Mucosa of rectum (tissue), 2 donors: ENCODE data around the gene VILL.
"Not testable (repeated sequence)": the region's sequence is repeated elsewhere in the genome, so short reads cannot be mapped to it uniquely, and the experiment has no call there.

Experiments used
- H3K27ac ChIP-seq, 2 donors: one replicate each; pipeline ENCODE4 v1.7.0; 2013; ENCODE audit warnings: inconsistent platforms in 2 of 2, low read depth in 2 of 2, low read length in 2 of 2
- H3K27me3 ChIP-seq, 2 donors: one replicate each; pipeline ENCODE4 v1.7.0; 2013; ENCODE audit warnings: low read length in 2 of 2; ENCODE audit not compliant: control insufficient read depth in 2 of 2, insufficient read depth in 2 of 2
- H3K36me3 ChIP-seq, 2 donors: one replicate each; pipeline ENCODE4 v1.7.0; 2013; ENCODE audit warnings: low read length in 2 of 2; ENCODE audit not compliant: control insufficient read depth in 2 of 2, insufficient read depth in 2 of 2
- H3K4me1 ChIP-seq, 2 donors: one replicate each; pipeline ENCODE4 v1.7.0; 2013; ENCODE audit warnings: low read length in 2 of 2, mild to moderate bottlenecking in 1 of 2; ENCODE audit not compliant: control insufficient read depth in 2 of 2, insufficient read depth in 2 of 2
- H3K4me3 ChIP-seq, 2 donors: one replicate each; pipeline ENCODE4 v1.7.0; 2013; ENCODE audit warnings: low read length in 2 of 2
- H3K9ac ChIP-seq, 2 donors: one replicate each; pipeline ENCODE4 v1.7.0; 2013; ENCODE audit warnings: low read length in 2 of 2, low read depth in 1 of 2, mild to moderate bottlenecking in 1 of 2
- H3K9me3 ChIP-seq, 2 donors: one replicate each; pipeline ENCODE4 v1.7.0; 2013; ENCODE audit warnings: low read length in 2 of 2; ENCODE audit not compliant: control insufficient read depth in 2 of 2
- donor health status: healthy.
- donor health status: Normal muscosa, but diverticular disease.

The VILL gene

DNA sequence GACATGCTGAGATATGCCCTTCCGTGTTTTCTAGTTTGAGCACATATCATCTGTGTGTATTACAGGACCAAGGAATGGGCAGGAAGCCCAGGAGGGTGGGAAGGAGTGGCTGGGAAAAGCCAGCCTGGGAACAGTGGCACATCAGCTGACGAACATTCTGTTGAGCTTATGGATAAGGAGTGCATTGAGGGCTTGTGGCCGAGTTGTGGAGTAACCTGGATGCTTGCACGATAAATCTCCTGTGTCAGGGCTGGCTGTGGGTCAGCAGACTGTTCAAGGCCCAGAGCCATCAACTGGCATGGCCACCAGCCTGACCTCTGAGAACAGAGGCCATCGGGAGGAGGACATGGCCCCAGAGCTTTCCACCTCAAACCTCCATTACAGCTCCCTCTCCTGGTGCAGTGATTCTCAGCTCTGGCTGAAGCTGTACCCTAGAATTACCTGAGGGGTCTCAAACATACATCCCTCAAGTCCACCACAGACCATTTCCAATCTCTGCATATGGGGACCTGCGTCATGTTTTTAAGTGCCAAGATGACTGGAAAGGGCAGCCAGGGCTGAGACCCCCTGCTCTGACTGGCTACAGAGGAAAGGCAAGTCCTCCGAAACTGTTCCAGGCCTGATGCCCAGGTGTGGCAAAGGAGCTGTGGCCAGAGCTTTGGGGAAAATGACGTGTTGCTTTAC lies 4.8 kb upstream of the VILL start:
- peak overlapping the region; percentile 41 to 68 for H3K9ac ChIP-seq
- peaks cover 39 to 52% of the 10 kb centered on the region in 2 donors for H3K4me1 ChIP-seq
- no peaks in the 10 kb centered on the region for H3K27me3 ChIP-seq
- no peaks in the 10 kb centered on the region for H3K9me3 ChIP-seq
- H3K4me3 ChIP-seq = peak overlapping the region; percentile 52 to 59
- H3K36me3 ChIP-seq = peaks cover 5% of the 10 kb centered on the region in 2 donors
- H3K27ac ChIP-seq = peak overlapping the region; percentile 96 to 98

DNA sequence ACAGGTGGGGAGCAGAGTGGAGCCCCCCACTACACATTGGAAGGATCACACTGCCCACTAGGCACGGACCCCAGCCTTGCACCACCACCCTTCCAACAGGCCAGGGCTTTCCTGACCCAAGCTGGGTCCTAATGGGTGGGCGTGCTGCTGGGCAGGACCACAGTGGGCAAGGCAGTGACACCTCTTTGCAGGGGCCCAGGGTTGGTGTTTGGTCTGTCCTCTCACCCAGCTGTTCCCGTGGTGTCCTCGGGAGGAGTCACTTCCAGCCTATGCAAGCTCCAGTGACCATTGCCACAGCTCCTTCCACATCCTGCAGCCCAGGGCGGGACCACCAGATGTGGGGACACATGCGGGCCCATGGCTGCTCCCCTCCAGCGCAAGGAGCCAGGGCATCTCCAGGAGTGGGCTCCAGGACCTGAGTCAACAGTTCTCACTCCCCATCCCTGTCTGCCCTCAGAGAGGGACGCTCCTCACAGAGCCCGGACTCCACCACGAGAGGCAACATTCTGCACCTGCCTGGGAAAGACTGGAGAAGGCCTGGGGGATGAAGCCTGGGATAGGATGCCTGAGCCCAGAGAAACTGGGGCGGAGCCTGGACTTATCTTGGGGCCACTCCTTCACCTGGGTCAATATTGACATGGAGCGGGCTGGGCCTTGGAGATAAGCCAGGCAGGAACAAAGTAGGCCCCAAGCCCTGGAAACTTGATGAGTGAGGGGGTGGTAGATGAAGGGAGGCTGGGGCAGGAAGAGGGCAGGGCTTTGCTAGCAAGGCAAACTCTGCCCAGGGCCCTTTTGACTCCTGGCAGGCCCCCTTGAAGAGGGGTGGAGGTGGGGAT lies 3.9 kb upstream of the VILL start:
- H3K27me3 ChIP-seq = no peaks in the 10 kb centered on the region
- H3K9ac ChIP-seq = peak overlapping the region; percentile 41 to 68
- peak overlapping the region; percentile 96 to 98 for H3K27ac ChIP-seq
- H3K9me3 ChIP-seq = no peaks in the 10 kb centered on the region
- peak overlapping the region; percentile 52 to 59 for H3K4me3 ChIP-seq
- peaks cover 2 to 5% of the 10 kb centered on the region in 2 donors for H3K36me3 ChIP-seq
- peaks cover 39 to 54% of the 10 kb centered on the region in 2 donors for H3K4me1 ChIP-seq

DNA sequence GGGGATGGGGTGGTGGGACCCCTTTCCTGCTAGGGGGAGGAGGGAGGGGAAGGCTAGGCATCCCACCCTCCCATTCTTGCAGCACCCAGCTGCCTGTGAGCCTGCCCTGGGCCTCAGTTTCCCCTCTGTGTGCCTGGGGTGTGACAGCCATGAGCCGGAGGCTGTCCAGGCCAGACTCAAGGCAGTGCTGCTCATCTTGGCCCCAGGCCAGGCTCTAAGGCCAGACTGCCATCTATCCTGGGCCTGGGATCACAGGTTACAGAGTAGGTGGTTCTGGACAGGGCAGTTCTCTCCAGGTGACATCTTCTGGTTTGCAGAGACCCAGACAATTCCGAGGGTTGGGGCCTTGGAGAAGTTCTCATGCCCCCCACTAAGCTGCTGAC lies 3.3 kb upstream of the VILL start:
- peaks cover 39 to 60% of the 10 kb centered on the region in 2 donors for H3K4me1 ChIP-seq
- no peaks in the 10 kb centered on the region for H3K27me3 ChIP-seq
- peak overlapping the region; percentile 56 to 68 for H3K9ac ChIP-seq
- peak overlapping the region; percentile 26 to 41 for H3K4me3 ChIP-seq
- no peaks in the 10 kb centered on the region for H3K36me3 ChIP-seq
- H3K27ac ChIP-seq = peak overlapping the region; percentile 93 to 98
- H3K9me3 ChIP-seq = no peaks in the 10 kb centered on the region

DNA sequence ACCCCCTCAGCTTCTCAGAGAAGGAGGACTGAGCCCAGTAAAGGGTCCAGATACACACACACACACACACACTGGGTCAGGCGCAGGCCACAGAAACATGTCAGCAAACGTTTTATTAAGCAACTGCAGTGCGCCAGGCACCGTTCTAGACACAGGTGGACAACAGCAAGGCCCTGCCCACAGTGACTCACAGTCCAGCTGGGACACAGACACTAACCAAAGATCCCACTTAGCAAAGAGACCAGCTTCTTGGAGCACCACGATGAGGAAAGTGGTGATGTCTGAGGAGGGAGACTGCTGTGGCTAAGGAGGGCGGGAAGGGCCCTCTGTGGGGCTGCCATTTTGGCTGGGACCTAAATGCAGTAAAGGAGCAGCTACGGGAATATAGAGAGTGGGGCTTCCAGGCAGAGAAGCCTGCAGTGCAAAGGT lies 2.8 kb upstream of the VILL start:
- peaks cover 39 to 64% of the 10 kb centered on the region in 2 donors for H3K4me1 ChIP-seq
- H3K9me3 ChIP-seq = no peaks in the 10 kb centered on the region
- peak overlapping the region; percentile 93 to 98 for H3K27ac ChIP-seq
- peak overlapping the region; percentile 41 to 52 for H3K4me3 ChIP-seq
- H3K27me3 ChIP-seq = no peaks in the 10 kb centered on the region
- peak overlapping the region; percentile 56 to 68 for H3K9ac ChIP-seq
- H3K36me3 ChIP-seq = no peaks in the 10 kb centered on the region

DNA sequence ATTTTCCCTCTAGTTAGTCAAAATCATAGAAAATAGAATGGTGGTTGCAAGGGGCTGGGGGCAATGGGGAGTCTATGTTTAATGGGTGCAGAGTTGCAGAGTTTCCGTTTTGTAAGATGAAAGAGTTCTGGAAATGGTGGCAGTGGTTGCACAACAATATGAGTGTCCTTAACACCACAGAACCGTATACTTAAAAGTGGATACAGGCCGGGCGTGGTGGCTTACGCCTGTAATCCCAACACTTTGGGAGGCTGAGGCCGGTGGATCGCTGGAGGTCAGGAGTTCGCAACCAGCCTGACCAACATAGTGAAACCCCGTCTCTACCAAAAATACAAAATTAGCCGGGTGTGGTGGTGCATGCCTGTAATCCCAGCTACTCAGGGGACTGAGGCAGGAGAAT lies 2.2 kb upstream of the VILL start:
- H3K9ac ChIP-seq = peak overlapping the region in 1 of 2 donors; percentile 68
- peak overlapping the region; percentile 93 to 98 for H3K27ac ChIP-seq
- not testable (repeated sequence) for H3K36me3 ChIP-seq, H3K9me3 ChIP-seq, H3K27me3 ChIP-seq
- H3K4me3 ChIP-seq = peak overlapping the region; percentile 41 to 52
- peaks cover 44 to 70% of the 10 kb centered on the region in 2 donors for H3K4me1 ChIP-seq

DNA sequence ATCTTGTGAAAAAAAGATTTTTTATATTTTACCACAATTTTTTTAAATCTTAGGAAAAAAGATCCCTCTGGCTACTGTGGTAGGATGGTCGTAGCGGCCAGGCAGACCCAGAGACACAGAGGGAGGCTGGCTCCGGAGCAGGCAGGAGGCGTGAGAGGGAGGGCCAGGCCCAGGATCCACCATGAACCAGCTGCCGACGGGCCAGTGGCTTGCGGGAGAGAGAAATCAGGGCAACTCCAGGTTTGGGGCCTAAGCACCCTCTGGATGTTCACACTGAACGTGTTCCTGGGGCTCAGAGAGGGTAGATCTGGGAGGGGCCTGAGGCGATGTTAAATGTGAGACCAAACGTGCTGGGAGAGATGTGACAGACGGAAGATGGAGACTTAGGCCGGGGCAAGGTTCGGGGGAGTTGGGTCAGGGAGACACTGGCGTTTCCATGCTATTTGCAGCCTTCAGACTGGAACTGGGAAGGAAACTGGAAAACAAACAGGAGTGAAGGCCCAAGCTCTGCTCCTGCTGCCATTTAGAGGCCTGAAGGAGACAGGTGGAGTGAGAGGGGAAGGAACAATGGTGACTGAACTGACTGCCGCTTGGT lies 1.6 kb upstream of the VILL start:
- peak overlapping the region; percentile 98 for H3K27ac ChIP-seq
- H3K4me3 ChIP-seq = peak overlapping the region; percentile 41 to 49
- peak overlapping the region; percentile 52 to 94 for H3K9ac ChIP-seq
- H3K27me3 ChIP-seq = no peaks in the 10 kb centered on the region
- no peaks in the 10 kb centered on the region for H3K9me3 ChIP-seq
- peaks cover 50 to 75% of the 10 kb centered on the region in 2 donors for H3K4me1 ChIP-seq
- H3K36me3 ChIP-seq = no peaks in the 10 kb centered on the region

DNA sequence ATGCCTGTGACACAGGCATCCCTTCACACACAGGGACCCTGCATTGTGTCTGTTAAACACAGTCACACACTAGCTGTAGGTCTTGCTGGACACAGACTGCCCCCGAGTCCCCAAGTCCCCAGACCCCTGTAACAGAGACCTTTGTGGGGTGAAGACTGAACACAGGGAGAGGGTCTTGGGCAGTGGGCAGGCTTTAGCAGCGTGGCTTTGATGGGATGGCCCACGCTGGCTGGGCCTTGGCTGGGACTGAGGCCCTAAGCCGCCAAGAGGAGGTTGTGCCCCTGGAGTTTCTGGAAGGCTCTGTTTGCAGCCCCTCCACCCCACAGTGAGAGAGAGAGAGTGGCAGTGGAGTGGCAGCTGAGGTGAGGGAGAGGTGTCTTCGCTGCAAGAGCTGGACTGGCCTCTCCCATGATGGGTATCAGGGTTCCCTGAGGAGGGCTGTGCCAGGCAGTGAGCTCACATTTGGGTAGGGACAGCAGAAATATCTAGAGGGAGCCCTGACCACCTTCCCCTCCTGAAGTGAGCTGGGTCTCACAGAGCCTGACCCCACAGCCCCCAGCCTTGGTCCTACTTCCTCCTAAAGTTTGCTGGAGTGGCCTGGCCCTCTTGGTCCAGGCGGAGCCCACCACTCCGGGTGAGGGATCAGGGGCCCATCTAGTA lies 635 bp upstream of the VILL start:
- H3K9ac ChIP-seq = peak overlapping the region; percentile 92 to 94
- H3K36me3 ChIP-seq = no peaks in the 10 kb centered on the region
- H3K27me3 ChIP-seq = no peaks in the 10 kb centered on the region
- peak overlapping the region; percentile 44 to 74 for H3K4me3 ChIP-seq
- H3K9me3 ChIP-seq = no peaks in the 10 kb centered on the region
- H3K27ac ChIP-seq = peak overlapping the region; percentile 98
- H3K4me1 ChIP-seq = peaks cover 56 to 79% of the 10 kb centered on the region in 2 donors

DNA sequence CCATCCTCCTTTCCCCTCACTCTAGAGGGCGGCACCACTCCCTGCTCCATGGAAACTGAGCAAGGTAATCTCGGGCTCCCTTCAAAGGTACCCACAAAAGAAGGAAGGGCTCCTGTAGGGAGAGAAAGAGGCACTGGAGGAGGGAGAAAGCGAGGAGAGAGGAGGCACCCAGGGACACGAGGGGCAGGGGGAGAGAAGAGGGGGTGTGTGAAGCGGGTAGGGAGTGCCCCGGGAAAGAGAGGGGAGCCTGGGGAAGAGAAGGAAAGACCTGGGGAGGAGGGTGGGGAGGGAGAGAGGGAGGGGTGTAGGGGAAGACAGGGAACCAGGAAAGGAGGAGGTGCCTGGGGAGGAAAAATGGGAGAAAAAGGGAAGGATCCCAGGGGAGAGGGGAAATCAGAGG lies 523 bp downstream of the VILL start:
- Histone ChIP-seq H3K27me3 (no peaks in the 10 kb centered on the region), H3K4me1 (peaks cover 50 to 72% of the 10 kb centered on the region in 2 donors), H3K4me3 (peak overlapping the region; percentile 74), H3K9me3 (no peaks in the 10 kb centered on the region), H3K9ac (peak overlapping the region; percentile 92 to 94), H3K27ac (peak overlapping the region; percentile 98), H3K36me3 (peaks cover 10 to 11% of the 10 kb centered on the region in 2 donors)

DNA sequence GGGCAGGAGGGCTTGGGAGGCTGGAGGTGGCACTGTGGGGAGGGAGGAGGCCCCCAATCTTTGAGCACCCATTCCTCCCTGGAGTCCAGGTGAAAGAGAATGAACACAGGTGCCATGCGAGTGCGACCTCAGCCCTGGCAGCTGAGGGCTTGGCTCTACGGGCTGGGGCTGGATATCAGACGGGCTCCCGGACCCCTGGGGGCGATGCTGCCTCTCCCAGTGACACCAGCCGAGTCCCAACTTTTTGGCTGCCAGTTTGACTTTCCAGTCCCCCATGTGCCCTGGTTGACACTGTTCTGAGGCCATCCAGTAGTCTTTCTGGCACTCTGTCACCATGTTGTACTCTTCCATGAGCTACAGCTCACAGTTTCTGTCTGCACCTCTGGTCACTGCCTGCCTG lies 1.2 kb downstream of the VILL start:
- peak overlapping the region; percentile 98 for H3K27ac ChIP-seq
- H3K9ac ChIP-seq = peak overlapping the region; percentile 92 to 94
- peaks cover 43 to 67% of the 10 kb centered on the region in 2 donors for H3K4me1 ChIP-seq
- H3K27me3 ChIP-seq = no peaks in the 10 kb centered on the region
- no peaks in the 10 kb centered on the region for H3K9me3 ChIP-seq
- peaks cover 11 to 16% of the 10 kb centered on the region in 2 donors for H3K36me3 ChIP-seq
- peak overlapping the region; percentile 74 for H3K4me3 ChIP-seq
